Measurements from ENCODE around the gene S100A10.

The S100A10 gene

DNA sequence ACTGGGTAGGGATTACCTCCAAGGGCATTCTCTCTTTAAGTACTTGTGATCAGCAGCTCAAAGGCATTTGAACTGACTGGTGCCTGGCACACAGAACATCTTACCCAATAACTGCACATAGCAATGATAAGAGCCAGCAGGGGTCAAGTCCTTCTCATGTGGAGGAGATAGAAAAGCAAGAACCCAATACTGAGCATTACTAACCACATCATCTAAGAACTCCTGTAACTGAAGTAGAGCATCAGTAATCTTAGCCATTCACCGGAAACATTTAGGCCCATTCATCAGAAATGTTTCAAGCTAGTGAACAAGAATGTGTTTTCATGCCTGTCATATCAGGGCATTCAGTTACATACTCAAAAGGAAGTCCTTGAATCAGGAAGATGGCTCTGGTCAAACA lies 50.8 kb downstream of the S100A10 start:
- no peak overlapping the region for H2AFZ ChIP-seq (ENCODE audit: low read depth, low read length, severe bottlenecking)
- H3F3A ChIP-seq (ENCODE audit: insufficient read depth) = no peaks in the 10 kb centered on the region
- H3K4me2 ChIP-seq (ENCODE audit: low read depth, low read length, poor library complexity, severe bottlenecking) = no peak overlapping the region
- no peaks in the 10 kb centered on the region for H3K36me3 ChIP-seq (ENCODE audit: low read length)
- no peaks in the 10 kb centered on the region for H3K27me3 ChIP-seq (ENCODE audit: low read length)
- no peak overlapping the region for H3K4me3 ChIP-seq (ENCODE audit: insufficient read depth, low read length, poor library complexity, severe bottlenecking)
- no peak for TF ChIP-seq EZH2phosphoT487 (conservative IDR thresholded peaks at IDR 0.05; ENCODE audit: low read length)
- TF ChIP-seq, protein P1, sequence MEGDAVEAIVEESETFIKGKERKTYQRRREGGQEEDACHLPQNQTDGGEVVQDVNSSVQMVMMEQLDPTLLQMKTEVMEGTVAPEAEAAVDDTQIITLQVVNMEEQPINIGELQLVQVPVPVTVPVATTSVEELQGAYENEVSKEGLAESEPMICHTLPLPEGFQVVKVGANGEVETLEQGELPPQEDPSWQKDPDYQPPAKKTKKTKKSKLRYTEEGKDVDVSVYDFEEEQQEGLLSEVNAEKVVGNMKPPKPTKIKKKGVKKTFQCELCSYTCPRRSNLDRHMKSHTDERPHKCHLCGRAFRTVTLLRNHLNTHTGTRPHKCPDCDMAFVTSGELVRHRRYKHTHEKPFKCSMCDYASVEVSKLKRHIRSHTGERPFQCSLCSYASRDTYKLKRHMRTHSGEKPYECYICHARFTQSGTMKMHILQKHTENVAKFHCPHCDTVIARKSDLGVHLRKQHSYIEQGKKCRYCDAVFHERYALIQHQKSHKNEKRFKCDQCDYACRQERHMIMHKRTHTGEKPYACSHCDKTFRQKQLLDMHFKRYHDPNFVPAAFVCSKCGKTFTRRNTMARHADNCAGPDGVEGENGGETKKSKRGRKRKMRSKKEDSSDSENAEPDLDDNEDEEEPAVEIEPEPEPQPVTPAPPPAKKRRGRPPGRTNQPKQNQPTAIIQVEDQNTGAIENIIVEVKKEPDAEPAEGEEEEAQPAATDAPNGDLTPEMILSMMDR (IDR thresholded peaks at IDR 0.05; ENCODE audit: insufficient read depth, low read length, poor library complexity, severe bottlenecking) = no peak
- H3K9ac ChIP-seq (ENCODE audit: low read length) = no peak overlapping the region
- H3K27ac ChIP-seq (ENCODE audit: low read depth, low read length) = no peak overlapping the region
- no peaks in the 10 kb centered on the region for H3K79me2 ChIP-seq (ENCODE audit: insufficient read depth, low read length)
- H4K20me1 ChIP-seq (ENCODE audit: low read depth, low read length) = no peaks in the 10 kb centered on the region
- no peaks in the 10 kb centered on the region for H3K9me3 ChIP-seq (ENCODE audit: insufficient read depth, low read length)
- H3K9me2 ChIP-seq (replicated peaks; ENCODE audit: insufficient read depth, low read length) = no peaks in the 10 kb centered on the region

DNA sequence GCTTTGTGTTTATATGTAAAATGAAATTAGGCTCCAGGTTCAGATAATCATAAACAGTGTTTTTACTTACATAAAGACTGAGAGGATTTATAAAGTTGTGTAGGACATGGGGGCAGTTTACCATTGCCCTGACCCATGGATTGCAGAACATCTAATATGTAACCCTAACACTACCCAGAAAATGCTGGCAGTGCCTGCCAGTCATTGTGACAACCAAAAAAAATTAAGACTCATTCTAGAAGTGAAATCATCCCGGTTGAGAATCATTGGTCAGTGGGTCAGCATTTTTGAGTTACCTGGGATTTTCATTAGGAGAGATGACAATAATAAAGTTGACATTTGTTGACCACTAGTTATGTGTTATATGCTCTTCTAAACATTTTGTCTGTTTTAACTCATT lies 53.1 kb downstream of the S100A10 start:
- H3K4me3 ChIP-seq (ENCODE audit: insufficient read depth, low read length, poor library complexity, severe bottlenecking) = no peak overlapping the region
- H3K4me2 ChIP-seq (ENCODE audit: low read depth, low read length, poor library complexity, severe bottlenecking) = no peak overlapping the region
- TF ChIP-seq EZH2phosphoT487 (conservative IDR thresholded peaks at IDR 0.05; ENCODE audit: low read length) = no peak
- TF ChIP-seq, protein P1 (IDR thresholded peaks at IDR 0.05; ENCODE audit: insufficient read depth, low read length, poor library complexity, severe bottlenecking) = no peak
- no peak overlapping the region for H3K27ac ChIP-seq (ENCODE audit: low read depth, low read length)
- no peaks in the 10 kb centered on the region for H3F3A ChIP-seq (ENCODE audit: insufficient read depth)
- H3K27me3 ChIP-seq (ENCODE audit: low read length) = no peaks in the 10 kb centered on the region
- no peaks in the 10 kb centered on the region for H3K9me3 ChIP-seq (ENCODE audit: insufficient read depth, low read length)
- no peaks in the 10 kb centered on the region for H4K20me1 ChIP-seq (ENCODE audit: low read depth, low read length)
- no peaks in the 10 kb centered on the region for H3K9me2 ChIP-seq (replicated peaks; ENCODE audit: insufficient read depth, low read length)
- no peak overlapping the region for H2AFZ ChIP-seq (ENCODE audit: low read depth, low read length, severe bottlenecking)
- H3K36me3 ChIP-seq (ENCODE audit: low read length) = no peaks in the 10 kb centered on the region
- no peak overlapping the region for H3K9ac ChIP-seq (ENCODE audit: low read length)
- H3K79me2 ChIP-seq (ENCODE audit: insufficient read depth, low read length) = no peaks in the 10 kb centered on the region

DNA sequence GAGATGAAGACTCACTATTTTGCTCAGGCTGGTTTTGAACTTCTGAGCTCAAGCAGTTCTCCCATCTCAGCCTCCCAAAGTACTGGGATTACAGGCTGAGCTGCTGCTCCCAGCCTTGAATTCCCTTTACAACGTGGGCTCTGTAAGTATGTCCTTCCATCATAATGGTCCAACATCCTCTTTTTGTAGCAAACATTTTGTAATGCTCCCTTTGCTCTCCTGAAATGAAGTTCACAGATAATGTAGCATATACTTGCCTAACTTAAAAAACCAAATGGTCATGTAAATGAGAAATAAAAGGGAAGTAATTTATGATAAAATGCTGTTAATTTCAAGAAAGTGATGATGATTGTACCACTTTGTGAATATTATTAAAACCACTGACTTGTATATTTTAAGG lies 53.9 kb downstream of the S100A10 start:
- TF ChIP-seq EZH2phosphoT487 (conservative IDR thresholded peaks at IDR 0.05; ENCODE audit: low read length) = no peak
- TF ChIP-seq, protein P1 (IDR thresholded peaks at IDR 0.05; ENCODE audit: insufficient read depth, low read length, poor library complexity, severe bottlenecking) = no peak
- Histone ChIP-seq H3K27ac (ENCODE audit: low read depth, low read length) (no peak overlapping the region), H3K4me2 (ENCODE audit: low read depth, low read length, poor library complexity, severe bottlenecking) (no peak overlapping the region)

More for the DNA sequence above, 53.9 kb downstream of the S100A10 start:
- H3K9me3 ChIP-seq (ENCODE audit: insufficient read depth, low read length) = no peaks in the 10 kb centered on the region
- H2AFZ ChIP-seq (ENCODE audit: low read depth, low read length, severe bottlenecking) = no peak overlapping the region
- no peaks in the 10 kb centered on the region for H3K9me2 ChIP-seq (replicated peaks; ENCODE audit: insufficient read depth, low read length)
- no peak overlapping the region for H3K9ac ChIP-seq (ENCODE audit: low read length)
- no peaks in the 10 kb centered on the region for H3K36me3 ChIP-seq (ENCODE audit: low read length)
- H4K20me1 ChIP-seq (ENCODE audit: low read depth, low read length) = no peaks in the 10 kb centered on the region
- no peaks in the 10 kb centered on the region for H3F3A ChIP-seq (ENCODE audit: insufficient read depth)
- no peak overlapping the region for H3K4me3 ChIP-seq (ENCODE audit: insufficient read depth, low read length, poor library complexity, severe bottlenecking)
- no peaks in the 10 kb centered on the region for H3K27me3 ChIP-seq (ENCODE audit: low read length)
- H3K79me2 ChIP-seq (ENCODE audit: insufficient read depth, low read length) = no peaks in the 10 kb centered on the region
